Right ventricle myocardium superior (tissue), 1 donor: ENCODE data around the gene PHETA1. TPM values are rescaled to one million over a fixed set of nuclear protein-coding genes. Genes with fewer than 3 reads are reported as not detected.
"Not testable (repeated sequence)": the region's sequence is repeated elsewhere in the genome, so short reads cannot be mapped to it uniquely, and the experiment has no call there.

Experiments
- ATAC-seq: fragments of 200-7000 bp; cut with Tn5 transposase; one replicate; pipeline ENCODE4 v1.9.1; 2020; ENCODE audit warnings: mild to moderate bottlenecking; ENCODE audit not compliant: poor library complexity
- DNase-seq: peaks from one replicate; pipeline ENCODE4 v3.0.0-alpha.2; 2020
- intact Hi-C: fragments of 100-400 bp; cut with DNase I; formaldehyde crosslinking; loops from one replicate; pipeline ENCODE4 v1.11.2; 2022
- total RNA-seq: library from RNA; stranded (reverse); fragmentation: NEBNext Ultra II Directional; extraction: Animal tissue kit (Norgen Biotek cat#: 25700); gene quantifications from one replicate; pipeline ENCODE4 v1.2.1, GENCODE V29; 2021
- donor health status: DM: no; HTN: yes; CAD: no; lungs with severe emphysema.

PHETA1 gene
- total RNA-seq, 1 donor from 2014 or later, result 35.1 TPM

- DNase-seq (no peak), ATAC-seq (no peak)
- intact Hi-C loops, result no loop called here
Measured at GRCh38 chr12:111387747-111388323, 18.9 kb upstream of the PHETA1 start.

GRCh38 chr12:111386885-111387284 is 18.0 kb upstream of the PHETA1 start:
- DNase-seq, result no peak
- ATAC-seq, result no peak
- intact Hi-C loops, result no loop called here

- ATAC-seq (no peak), DNase-seq (no peak)
- intact Hi-C loops, result no loop called here
Measured at GRCh38 chr12:111384596-111384995, 15.7 kb upstream of the PHETA1 start.

- no peak for ATAC-seq
- intact Hi-C loops, result no loop called here
- DNase-seq, result no peak
Measured at GRCh38 chr12:111379942-111380554, 11.2 kb upstream of the PHETA1 start.

- ATAC-seq, result no peak
- intact Hi-C loops, result no loop called here
- DNase-seq, result no peak
Measured at GRCh38 chr12:111377440-111377839, 8.5 kb upstream of the PHETA1 start.

GRCh38 chr12:111373231-111373630 is 4.3 kb upstream of the PHETA1 start:
- ATAC-seq, DNase-seq, intact Hi-C loops: not testable (repeated sequence)

- DNase-seq (no peak), ATAC-seq (no peak)
- intact Hi-C loops, result no loop called here
Measured at GRCh38 chr12:111369496-111370220, 763 bp upstream of the PHETA1 start.

GRCh38 chr12:111368291-111368787 is 556 bp downstream of the PHETA1 start:
- peak; percentile 58 for DNase-seq
- intact Hi-C loops, result no loop called here

GRCh38 chr12:111367661-111368221 is 1.2 kb downstream of the PHETA1 start:
- intact Hi-C loops, result no loop called here
- DNase-seq, result peak; percentile 52
- peak; percentile 3 for ATAC-seq

More at GRCh38 chr12:111368291-111368787, 556 bp downstream of the PHETA1 start:
- peak; percentile 43 for ATAC-seq

GRCh38 chr12:111366583-111366982 is 2.3 kb downstream of the PHETA1 start:
- no peak for DNase-seq
- ATAC-seq, result no peak
- intact Hi-C loops, result no loop called here

- ATAC-seq (no peak), DNase-seq (no peak)
- intact Hi-C loops, result no loop called here
Measured at GRCh38 chr12:111366075-111366474, 2.8 kb downstream of the PHETA1 start.

GRCh38 chr12:111363578-111363977 is 5.3 kb downstream of the PHETA1 start:
- ATAC-seq (peak; percentile 3), DNase-seq (no peak)
- intact Hi-C loops, result no loop called here

GRCh38 chr12:111362687-111363475 is 6.0 kb downstream of the PHETA1 start:
- intact Hi-C loops, result no loop called here
- ATAC-seq, result no peak
- DNase-seq, result no peak

- intact Hi-C loops, result no loop called here
Measured at GRCh38 chr12:111361717-111362576, 6.9 kb downstream of the PHETA1 start.

GRCh38 chr12:111361073-111361716 is 7.7 kb downstream of the PHETA1 start:
- ATAC-seq, result no peak
- DNase-seq, result no peak
- intact Hi-C loops, result no loop called here

More at GRCh38 chr12:111361717-111362576, 6.9 kb downstream of the PHETA1 start:
- DNase-seq, result peak; percentile 51
- ATAC-seq, result peak; percentile 27

- intact Hi-C loops, result no loop called here
Measured at GRCh38 chr12:111360325-111360930, 8.5 kb downstream of the PHETA1 start.

GRCh38 chr12:111359914-111360276 is 9.0 kb downstream of the PHETA1 start:
- DNase-seq (no peak), ATAC-seq (no peak)
- intact Hi-C loops, result no loop called here

More at GRCh38 chr12:111360325-111360930, 8.5 kb downstream of the PHETA1 start:
- ATAC-seq (no peak), DNase-seq (no peak)
